Tibial artery (tissue), 4 donors: ENCODE measurements around the gene RTRAF.

Experiments used
- DNase-seq, 2 donors: peaks; one replicate each; pipeline ENCODE4 v3.0.0-alpha.2; 2019
- H3K27ac ChIP-seq, 2 donors: fragments of 200-600 bp; sonication (generic) in 1 of 2; 1 replicate in 1 of 2; 2 replicates in 1 of 2; pipeline ENCODE4 v1.5.1; 2018 to 2019; ENCODE audit warnings: mild to moderate bottlenecking in 1 of 2
- H3K27me3 ChIP-seq, 2 donors: fragments of 200-600 bp; sonication (generic) in 1 of 2; one replicate each; pipeline versions ENCODE4 v1.5.1 to v1.6.0; 2016 to 2019
- H3K36me3 ChIP-seq, 3 donors: fragments of 200-600 bp; sonication (generic) in 2 of 3; one replicate each; pipeline ENCODE4 v1.5.1; 2016 to 2019; ENCODE audit warnings: mild to moderate bottlenecking in 2 of 3
- H3K4me1 ChIP-seq, 4 donors: fragments of 200-600 bp; sonication (generic) in 2 of 4; 1 replicate in 3 of 4; 2 replicates in 1 of 4; pipeline ENCODE4 v1.5.1; 2016 to 2019
- H3K4me3 ChIP-seq, 2 donors: fragments of 200-600 bp; sonication (generic) in 1 of 2; 1 replicate in 1 of 2; 2 replicates in 1 of 2; pipeline ENCODE4 v1.5.1; 2018 to 2019; ENCODE audit warnings: mild to moderate bottlenecking in 2 of 2
- H3K9me3 ChIP-seq, 3 donors: fragments of 200-600 bp; sonication (generic) in 1 of 3; one replicate each; pipeline ENCODE4 v1.5.1; 2016 to 2019
- intact Hi-C: fragments of 100-400 bp; cut with DNase I; formaldehyde crosslinking; loops from one replicate; pipeline ENCODE4 v1.15.0; 2023; ENCODE audit warnings: low total_unique reads
- TF ChIP-seq, protein P1 (sequence below), 2 experiments: fragments of 200-600 bp in 1 of 2; fragments of 450-650 bp in 1 of 2; IDR thresholded peaks; one replicate each; pipeline ENCODE4 v1.5.1; 2017 to 2019; ENCODE audit warnings: antibody characterized with exemption in 2 of 2, mild to moderate bottlenecking in 1 of 2, moderate library complexity in 1 of 2

The RTRAF gene

DNA sequence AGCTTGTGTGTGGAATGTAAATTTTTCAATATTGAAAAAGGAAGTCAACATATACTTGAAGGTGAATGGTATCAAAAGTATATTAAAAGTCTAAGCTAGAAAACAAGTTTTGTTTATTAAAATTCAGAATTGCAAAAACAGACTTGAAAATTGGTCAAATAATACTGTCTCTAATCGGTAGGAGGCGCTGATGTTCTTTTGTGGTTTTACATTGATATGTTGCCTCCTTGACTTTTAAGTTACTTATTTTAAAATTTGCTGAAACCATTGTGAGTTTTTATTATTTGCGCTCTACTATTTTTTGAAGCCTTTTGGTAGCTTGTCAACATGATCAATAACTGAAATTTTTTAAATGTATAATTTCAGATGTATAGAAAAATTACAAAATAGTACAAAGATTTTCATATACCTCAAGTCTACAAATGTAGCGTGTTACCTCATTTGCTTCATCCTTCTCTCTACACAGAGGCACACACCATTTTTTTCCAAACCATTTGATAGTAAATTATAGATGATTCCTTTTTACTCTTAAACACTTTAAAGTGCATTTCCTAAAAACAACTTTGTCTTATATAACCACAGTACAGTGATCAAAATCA, 6.9 kb downstream of the RTRAF start:
- H3K4me1 ChIP-seq: peaks cover 0 to 5% (median 1%) of the 10 kb centered on the region in 4 donors
- H3K4me3 ChIP-seq: no peak overlapping the region
- H3K9me3 ChIP-seq: no peaks in the 10 kb centered on the region
- H3K27me3 ChIP-seq: no peaks in the 10 kb centered on the region
- TF ChIP-seq, protein P1, sequence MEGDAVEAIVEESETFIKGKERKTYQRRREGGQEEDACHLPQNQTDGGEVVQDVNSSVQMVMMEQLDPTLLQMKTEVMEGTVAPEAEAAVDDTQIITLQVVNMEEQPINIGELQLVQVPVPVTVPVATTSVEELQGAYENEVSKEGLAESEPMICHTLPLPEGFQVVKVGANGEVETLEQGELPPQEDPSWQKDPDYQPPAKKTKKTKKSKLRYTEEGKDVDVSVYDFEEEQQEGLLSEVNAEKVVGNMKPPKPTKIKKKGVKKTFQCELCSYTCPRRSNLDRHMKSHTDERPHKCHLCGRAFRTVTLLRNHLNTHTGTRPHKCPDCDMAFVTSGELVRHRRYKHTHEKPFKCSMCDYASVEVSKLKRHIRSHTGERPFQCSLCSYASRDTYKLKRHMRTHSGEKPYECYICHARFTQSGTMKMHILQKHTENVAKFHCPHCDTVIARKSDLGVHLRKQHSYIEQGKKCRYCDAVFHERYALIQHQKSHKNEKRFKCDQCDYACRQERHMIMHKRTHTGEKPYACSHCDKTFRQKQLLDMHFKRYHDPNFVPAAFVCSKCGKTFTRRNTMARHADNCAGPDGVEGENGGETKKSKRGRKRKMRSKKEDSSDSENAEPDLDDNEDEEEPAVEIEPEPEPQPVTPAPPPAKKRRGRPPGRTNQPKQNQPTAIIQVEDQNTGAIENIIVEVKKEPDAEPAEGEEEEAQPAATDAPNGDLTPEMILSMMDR (IDR thresholded peaks at IDR 0.05): peak; percentile 80 to 85
- intact Hi-C loops: loop anchor here (5.0 kb wide), 1 partner anchor 136 kb away; no protein-coding TSS in a partner anchor
- no peak overlapping the region for H3K27ac ChIP-seq
- peaks cover 33 to 60% (median 40%) of the 10 kb centered on the region in 3 donors for H3K36me3 ChIP-seq
- no peak for DNase-seq

DNA sequence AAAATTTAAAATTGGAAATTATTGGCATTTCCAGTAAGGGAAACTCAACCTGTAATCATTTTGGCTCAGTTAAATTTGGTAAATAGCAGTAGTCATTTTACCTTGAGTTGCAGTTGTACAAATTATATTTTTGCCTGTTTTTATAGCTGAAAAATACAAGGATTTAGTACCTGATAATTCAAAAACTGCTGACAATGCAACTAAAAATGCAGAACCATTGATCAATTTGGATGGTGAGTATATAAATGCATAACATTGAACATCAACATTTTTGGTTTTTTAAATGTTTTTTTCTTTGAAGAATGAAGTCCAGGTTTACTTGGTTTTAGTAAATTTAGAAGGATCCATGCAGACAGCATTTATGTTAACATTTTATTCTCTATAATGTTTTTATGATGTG, 9.0 kb downstream of the RTRAF start:
- DNase-seq: no peak
- Histone ChIP-seq H3K4me1 (peaks cover 0 to 5% (median 3%) of the 10 kb centered on the region in 4 donors), H3K27me3 (no peaks in the 10 kb centered on the region), H3K9me3 (no peaks in the 10 kb centered on the region), H3K36me3 (peaks cover 34 to 63% (median 52%) of the 10 kb centered on the region in 3 donors), H3K4me3 (no peak overlapping the region), H3K27ac (no peak overlapping the region)
- TF ChIP-seq, protein P1 (IDR thresholded peaks at IDR 0.05): no peak
- intact Hi-C loops: loop anchor here (5.0 kb wide), 1 partner anchor 134 kb away; no protein-coding TSS in a partner anchor

DNA sequence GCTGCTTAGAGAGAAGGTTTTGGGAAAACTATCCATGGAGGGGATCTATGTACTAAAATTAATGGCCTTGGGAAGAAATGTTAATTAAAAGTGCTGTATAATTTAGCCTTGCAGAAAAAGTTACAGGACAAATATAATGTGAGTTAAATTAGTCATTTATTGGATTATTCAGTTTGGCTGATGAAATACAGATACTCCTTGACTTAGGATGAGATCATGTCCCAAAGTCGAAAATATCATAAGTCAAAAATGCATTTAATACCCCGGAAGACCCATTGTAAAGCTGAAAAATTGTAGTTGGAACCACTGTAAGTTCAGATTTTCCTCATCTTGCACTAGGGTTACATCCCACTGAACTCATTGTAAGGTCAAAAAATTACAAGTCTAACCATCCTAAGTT, 9.7 kb downstream of the RTRAF start:
- DNase-seq: no peak
- Histone ChIP-seq H3K4me1 (peaks cover 0 to 10% (median 4%) of the 10 kb centered on the region in 4 donors), H3K4me3 (no peak overlapping the region), H3K9me3 (no peaks in the 10 kb centered on the region), H3K36me3 (peaks cover 33 to 63% (median 50%) of the 10 kb centered on the region in 3 donors), H3K27ac (no peak overlapping the region), H3K27me3 (no peaks in the 10 kb centered on the region)
- TF ChIP-seq, protein P1 (IDR thresholded peaks at IDR 0.05): no peak
- intact Hi-C loops: loop anchor here (5.0 kb wide), 1 partner anchor 133 kb away; no protein-coding TSS in a partner anchor

- H3K36me3 ChIP-seq: peaks cover 38 to 63% (median 50%) of the 10 kb centered on the region in 3 donors
- no peaks in the 10 kb centered on the region for H3K27me3 ChIP-seq
- H3K4me1 ChIP-seq: peaks cover 0 to 10% (median 4%) of the 10 kb centered on the region in 4 donors
- H3K27ac ChIP-seq: no peak overlapping the region
- no peak overlapping the region for H3K4me3 ChIP-seq
- no peak for DNase-seq
- intact Hi-C loops: no loop called here
- TF ChIP-seq, protein P1 (IDR thresholded peaks at IDR 0.05): no peak
- H3K9me3 ChIP-seq: no peaks in the 10 kb centered on the region
Measured at GRCh38 chr14:52000019-52000582, 10.8 kb downstream of the RTRAF start.

DNA sequence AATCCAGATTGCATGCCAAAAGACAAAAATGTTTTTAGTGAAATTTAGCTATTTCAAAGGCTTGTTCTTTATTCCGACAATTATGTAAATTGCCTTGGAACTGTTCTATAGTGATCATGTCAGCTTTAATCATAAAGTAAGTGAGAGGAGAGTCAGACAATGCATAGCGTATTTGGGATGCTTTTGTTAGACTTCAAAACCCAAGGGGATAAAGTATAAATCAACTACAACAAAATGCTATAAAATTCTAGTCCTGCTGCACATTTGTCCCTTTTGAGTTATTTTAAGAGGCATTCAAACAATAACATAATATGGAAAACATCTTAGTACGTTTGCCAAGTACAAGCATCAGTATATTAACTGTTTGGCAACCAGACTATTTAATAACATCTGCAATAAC, 11.3 kb downstream of the RTRAF start:
- Histone ChIP-seq H3K9me3 (no peaks in the 10 kb centered on the region), H3K27me3 (no peaks in the 10 kb centered on the region), H3K4me3 (no peak overlapping the region), H3K27ac (no peak overlapping the region), H3K4me1 (peaks cover 0 to 10% (median 4%) of the 10 kb centered on the region in 4 donors), H3K36me3 (peaks cover 44 to 64% (median 52%) of the 10 kb centered on the region in 3 donors)
- intact Hi-C loops: no loop called here
- TF ChIP-seq, protein P1 (IDR thresholded peaks at IDR 0.05): no peak
- DNase-seq: no peak
